GM21737 (cell line): ENCODE results near the gene CXCR2.
"Not testable (repeated sequence)": the region's sequence is repeated elsewhere in the genome, so short reads cannot be mapped to it uniquely, and the experiment has no call there.

ENCODE experiments used
- ATAC-seq: cut with Tn5 transposase; IDR thresholded peaks from one replicate; pipeline ENCODE4 v1.9.1; 2021; ENCODE audit warnings: mild to moderate bottlenecking, moderate library complexity; ENCODE audit not compliant: unreplicated experiment

CXCR2 gene

DNA sequence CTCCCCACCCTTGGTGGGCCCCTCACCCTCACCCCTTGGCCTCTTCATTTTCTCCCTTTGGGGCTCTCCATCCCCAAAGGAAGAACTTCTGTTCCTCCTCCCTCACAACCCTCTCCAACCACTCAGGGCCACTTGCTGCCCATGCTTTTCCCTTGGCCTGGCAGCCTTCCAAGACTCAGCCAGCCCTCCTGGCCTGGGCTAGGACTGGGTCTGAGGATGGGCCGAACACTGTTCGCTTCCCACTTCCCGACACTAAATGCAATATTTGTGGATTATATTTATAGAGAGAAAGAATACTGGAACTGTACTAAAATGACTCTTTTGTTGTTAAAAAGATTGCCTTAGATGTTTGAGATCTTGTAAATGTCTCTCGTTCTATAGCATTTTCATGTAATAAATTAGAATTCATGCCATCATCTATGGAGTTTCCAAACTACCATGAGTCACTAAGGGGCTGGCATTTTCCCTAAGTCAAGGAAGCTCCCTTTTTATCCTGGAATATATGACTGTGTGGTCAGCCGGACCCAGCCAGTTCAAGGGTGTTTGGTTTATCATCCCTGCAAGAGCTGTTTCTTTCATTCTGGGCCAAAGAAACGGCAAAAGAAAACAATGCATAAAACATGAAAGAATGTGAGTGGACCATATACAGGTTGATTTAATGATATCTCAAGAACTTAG lies 3.8 kb downstream of the CXCR2 start:
- ATAC-seq = no peak

DNA sequence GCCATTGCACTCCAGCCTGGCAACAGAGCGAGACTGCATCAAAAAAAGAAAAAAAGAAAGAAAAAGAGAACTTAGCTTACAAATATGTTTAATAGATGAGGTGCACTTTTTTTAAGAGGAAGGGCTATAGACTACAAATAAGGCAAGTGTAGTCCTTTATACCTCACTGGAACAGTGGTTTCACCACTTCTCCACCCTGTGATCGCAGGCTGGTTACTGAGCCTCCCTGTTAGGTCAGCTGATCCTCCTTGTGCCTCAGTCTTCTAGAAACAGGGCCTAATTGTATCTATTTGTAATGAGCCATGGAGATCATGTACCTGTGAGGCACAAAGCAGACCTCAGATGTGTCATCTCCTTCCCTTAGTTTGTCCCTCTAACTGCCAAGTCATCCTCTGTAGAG lies 4.5 kb downstream of the CXCR2 start:
- no peak for ATAC-seq

DNA sequence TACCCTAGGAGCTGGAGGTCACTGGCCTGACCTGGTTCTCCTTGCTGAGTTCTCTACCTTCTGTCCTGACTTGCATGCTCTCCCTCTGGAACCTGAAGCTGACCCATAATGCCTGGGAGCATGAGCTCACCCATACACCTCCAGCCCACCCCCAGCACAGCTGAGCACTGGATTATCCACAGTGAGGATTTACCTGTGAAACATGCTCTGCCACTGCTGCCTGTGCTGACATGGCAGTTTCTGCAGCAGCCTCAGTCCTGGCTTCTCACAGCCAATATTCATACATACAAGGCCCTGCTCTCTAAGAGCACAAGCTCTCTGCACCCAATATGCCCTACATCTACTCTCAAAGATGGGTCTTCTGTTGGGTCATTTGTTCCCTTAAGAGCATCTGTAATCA lies 5.0 kb downstream of the CXCR2 start:
- no peak for ATAC-seq

GRCh38 chr2:218137514-218137913 lies 11.7 kb downstream of the CXCR2 start:
- ATAC-seq = no peak

DNA sequence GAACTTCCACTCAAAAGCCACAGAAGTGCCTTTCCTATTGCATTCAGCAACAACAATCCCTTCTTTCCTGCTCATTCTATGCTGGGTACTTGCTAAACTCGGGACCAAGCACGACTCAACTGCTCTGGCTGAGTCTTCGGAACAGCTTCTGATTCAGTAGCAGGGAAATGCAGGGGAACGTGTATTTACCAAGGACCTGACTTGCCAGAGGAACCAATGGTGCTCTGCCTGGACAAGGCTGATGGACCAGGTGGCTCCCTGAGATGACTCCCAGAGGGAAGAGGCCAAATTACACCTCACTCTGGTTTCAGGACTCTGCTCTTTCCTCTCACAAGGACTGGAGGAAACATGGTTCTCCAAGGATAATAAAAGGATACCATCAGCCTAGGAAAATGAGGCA lies 12.2 kb downstream of the CXCR2 start:
- no peak for ATAC-seq

- no peak for ATAC-seq
These were observed 19.3 kb downstream of the CXCR2 start for GRCh38 chr2:218145124-218145523.

DNA sequence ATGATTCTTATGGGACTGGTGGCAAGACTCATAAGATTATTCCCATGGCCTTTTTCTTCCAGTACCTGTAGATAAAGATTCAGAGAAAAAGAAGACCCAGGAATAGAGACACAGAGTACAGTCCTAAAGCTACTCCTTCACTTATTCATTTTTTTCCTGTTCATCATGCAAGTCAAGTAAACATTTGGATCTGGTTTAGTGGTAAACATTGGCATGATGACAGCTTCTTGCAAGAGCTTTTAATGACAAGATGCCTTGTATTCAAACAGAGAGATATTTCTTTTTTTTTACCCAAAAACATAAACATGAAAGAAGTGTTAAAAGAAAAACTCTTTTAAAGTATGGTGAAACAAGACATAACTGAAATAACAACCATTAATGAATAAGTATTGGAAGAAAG lies 20.2 kb downstream of the CXCR2 start:
- ATAC-seq = no peak

GRCh38 chr2:218149098-218149497 lies 23.3 kb downstream of the CXCR2 start:
- ATAC-seq = no peak

- ATAC-seq = no peak
These were observed 24.1 kb downstream of the CXCR2 start for GRCh38 chr2:218149848-218150440.

- no peak for ATAC-seq
These were observed 26.3 kb downstream of the CXCR2 start for GRCh38 chr2:218152172-218152571.

DNA sequence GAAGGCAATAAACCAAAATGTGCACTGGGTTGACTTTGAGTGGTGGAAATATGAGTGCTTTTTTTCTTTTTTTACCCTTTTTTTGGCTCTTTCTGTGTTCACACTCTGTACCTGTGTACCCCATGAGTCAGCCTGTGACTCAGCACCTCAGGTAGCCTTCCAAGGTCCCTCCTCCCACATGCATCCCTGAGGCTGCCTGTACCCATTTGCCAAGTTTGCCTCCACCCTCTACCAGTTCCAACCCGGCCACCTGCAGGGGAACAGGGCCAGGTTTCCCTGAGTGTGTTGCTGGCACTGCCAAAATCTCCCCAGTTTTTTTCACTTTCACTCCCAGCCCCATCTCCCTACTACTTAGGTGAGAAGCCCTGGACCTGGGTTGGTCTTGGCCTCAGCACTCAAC lies 26.9 kb downstream of the CXCR2 start:
- no peak for ATAC-seq

GRCh38 chr2:218155953-218156479 lies 30.2 kb downstream of the CXCR2 start:
- no peak for ATAC-seq

DNA sequence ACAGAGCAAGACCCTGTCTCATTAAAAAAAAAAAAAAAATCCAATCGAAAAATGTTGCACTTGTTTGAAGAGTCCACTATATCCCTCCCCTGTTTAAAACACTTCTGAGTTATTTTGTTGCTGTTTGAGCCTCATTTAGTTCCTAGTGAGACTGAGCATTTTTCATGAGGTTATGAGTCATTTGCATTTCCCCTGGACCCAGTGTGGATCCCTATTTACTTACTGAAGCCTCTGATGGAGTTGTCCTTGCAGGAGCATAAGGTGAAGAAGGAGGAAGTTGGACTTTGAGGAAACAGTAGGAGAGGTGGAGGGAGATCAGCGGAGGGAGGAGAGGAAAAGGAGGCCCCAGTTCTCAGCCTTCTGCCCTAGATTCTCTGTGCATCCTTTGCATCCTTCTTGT lies 35.8 kb downstream of the CXCR2 start:
- ATAC-seq = no peak

DNA sequence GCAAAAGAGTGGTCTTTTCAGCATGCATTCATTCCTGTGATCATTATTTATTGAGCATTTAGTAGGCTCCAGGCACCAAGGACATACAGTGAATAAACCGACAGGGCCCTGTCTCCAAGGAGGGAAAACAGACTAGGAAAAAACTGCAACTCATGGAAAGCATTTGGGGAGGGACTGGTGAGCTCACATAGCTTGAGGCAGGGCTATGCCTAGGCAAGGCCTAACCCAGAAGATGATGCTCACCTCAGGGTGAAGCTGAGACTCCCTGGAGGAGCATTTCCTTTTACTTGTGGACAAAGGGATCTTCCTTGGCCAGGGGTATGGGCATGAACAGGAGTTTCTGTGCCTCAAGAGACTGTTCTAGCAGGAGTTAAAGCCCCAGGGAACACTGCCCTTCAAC lies 37.0 kb downstream of the CXCR2 start:
- ATAC-seq = no peak

DNA sequence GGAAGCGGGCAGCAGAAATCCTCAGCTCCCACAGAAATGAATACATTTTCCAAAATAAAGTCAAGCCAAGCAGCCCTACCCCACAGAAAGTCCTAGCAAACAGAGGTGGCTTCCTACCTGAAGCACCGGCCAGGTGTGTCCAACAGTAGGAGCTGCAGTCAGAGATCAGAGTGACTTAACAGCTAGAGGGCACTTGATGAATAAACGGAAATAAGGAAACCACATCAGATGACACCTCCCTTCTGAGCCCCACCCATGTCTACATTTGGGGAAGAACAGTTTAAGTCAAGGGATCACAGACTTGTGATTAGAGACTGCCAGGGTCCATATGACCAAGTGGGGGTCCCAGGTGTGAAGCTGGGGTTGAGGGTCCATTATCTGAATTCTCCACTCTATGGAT lies 41.0 kb downstream of the CXCR2 start, which contains the start of gene CXCR1:
Gene CXCR1 (minus strand): TSS at position 172 of the 400 bp plus-strand sequence. CDS start 1,751 bp downstream, outside the sequence.
- ATAC-seq = no peak

DNA sequence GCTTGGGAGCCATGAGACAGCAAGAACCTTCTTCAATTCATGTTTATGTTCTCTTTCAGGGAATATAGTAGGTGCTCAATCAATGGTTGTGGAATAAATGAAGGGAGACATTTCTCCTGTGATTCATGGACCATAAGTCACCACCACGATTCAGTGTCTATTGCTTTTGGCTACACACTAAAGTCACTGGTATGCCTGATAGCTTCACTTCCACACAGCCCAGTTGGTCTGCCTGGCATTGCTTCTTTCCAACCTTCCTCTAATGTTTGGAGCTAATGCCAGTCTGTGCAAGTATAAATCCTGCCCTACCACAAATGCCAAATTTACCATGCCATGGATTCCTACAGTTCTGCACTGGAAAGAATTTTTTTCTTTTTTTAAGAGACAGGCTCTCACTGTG lies 42.2 kb downstream of the CXCR2 start:
- ATAC-seq = no peak

GRCh38 chr2:218168635-218169462 lies 43.0 kb downstream of the CXCR2 start:
- no peak for ATAC-seq

GRCh38 chr2:218169757-218170546 lies 44.1 kb downstream of the CXCR2 start:
- ATAC-seq = no peak

DNA sequence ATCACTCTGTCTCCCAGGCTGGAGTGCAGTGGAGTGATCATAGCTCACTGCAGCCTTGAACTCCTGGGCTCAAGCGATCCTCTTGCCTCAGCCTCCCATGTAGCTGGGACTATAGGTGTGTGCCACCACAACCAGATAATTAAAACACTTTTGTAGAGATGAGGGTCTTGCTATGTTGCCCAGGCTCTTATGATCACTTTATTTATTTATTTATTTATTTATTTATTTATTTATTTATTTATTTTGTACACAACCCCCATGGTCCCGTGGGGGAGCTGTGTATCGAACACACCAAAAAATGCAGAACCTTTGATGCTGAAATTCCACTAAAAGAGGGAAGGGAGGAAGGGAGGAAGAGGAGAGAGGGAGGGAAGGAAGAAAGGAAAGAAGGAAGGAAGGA lies 45.9 kb downstream of the CXCR2 start:
- ATAC-seq = not testable (repeated sequence)

- no peak for ATAC-seq
These were observed 47.0 kb downstream of the CXCR2 start for GRCh38 chr2:218172845-218173244.

DNA sequence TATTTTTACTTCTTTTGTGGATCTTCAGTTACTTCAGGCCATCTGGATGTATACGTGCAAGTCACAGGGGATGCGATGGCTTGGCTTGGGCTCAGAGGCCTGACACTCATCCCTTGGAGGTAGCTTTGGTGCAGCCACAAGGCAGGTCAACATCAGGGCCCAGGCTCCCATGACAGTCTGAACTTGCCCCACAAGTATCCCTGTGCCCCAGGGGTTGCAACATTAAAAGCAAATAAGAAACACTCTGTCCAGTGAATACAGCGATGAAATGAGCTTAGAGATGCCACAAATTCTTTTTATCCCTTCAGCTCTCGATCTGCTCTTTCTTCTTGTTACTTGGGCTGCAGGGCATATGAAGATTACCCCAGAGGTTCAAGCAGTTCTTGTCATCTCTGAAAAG lies 54.0 kb downstream of the CXCR2 start:
- ATAC-seq = no peak
